ENCODE data around the gene ZNF530.

GRCh38 chr19:57570707-57571106 lies 29.0 kb upstream of the ZNF530 start:
- no peak for TF ChIP-seq POLR2AphosphoS5 (IDR thresholded peaks at IDR 0.05; ENCODE audit: low read depth, low read length)
- no peak for TF ChIP-seq SPI1 (IDR thresholded peaks at IDR 0.05; ENCODE audit: low read depth, low read length)
- no peak for TF ChIP-seq POLR2A (IDR thresholded peaks at IDR 0.05; ENCODE audit: low read depth, low read length)
- no peak for TF ChIP-seq TAF1 (IDR thresholded peaks at IDR 0.05; ENCODE audit: low read depth, low read length)
- TF ChIP-seq PAX5 (IDR thresholded peaks at IDR 0.05; ENCODE audit: insufficient read depth, low read length, severe bottlenecking), result no peak

Data from GM12891 (cell line).